Measurements from ENCODE around the gene C7orf25. TPM values are rescaled to one million over a fixed set of nuclear protein-coding genes. Genes with fewer than 3 reads are reported as not detected.

C7orf25 gene
- total RNA-seq, 1 donor from 2014 or later, result 15.1 TPM

GRCh38 chr7:42878303-42878702, 33.6 kb downstream of the C7orf25 start:
- no peak for DNase-seq (ENCODE audit: low read depth)

- DNase-seq (ENCODE audit: low read depth), result no peak
Observed at GRCh38 chr7:42877862-42878261, 34.0 kb downstream of the C7orf25 start.

- DNase-seq (ENCODE audit: low read depth), result peak; percentile 79
Observed at GRCh38 chr7:42876182-42877068, 35.4 kb downstream of the C7orf25 start.

GRCh38 chr7:42869131-42870020, 42.5 kb downstream of the C7orf25 start:
- DNase-seq (ENCODE audit: low read depth), result no peak

GRCh38 chr7:42868480-42868879, 43.4 kb downstream of the C7orf25 start:
- DNase-seq (ENCODE audit: low read depth), result no peak

Other genes starting within 250 kb of the C7orf25 start
- gene PSMA2, start 20.1 kb upstream of the C7orf25 start, total RNA-seq, result 145 and 162 TPM in 2 replicates
- 85.2 and 89.7 TPM in 2 replicates for gene MRPL32, start 20.3 kb upstream of the C7orf25 start, total RNA-seq
- gene HECW1, start 200.6 kb upstream of the C7orf25 start, total RNA-seq, result not detected in 2 replicates